DMS53 treated with DMSO at 0.1 percent for 48 hours (cell line): ENCODE measurements around the gene SCN2B.

Experiments used
- DNase-seq: peaks from one replicate; lab custom pipeline; 2025; ENCODE audit not compliant: unreplicated experiment; lab: John Stamatoyannopoulos, UW

The SCN2B gene, protein sequence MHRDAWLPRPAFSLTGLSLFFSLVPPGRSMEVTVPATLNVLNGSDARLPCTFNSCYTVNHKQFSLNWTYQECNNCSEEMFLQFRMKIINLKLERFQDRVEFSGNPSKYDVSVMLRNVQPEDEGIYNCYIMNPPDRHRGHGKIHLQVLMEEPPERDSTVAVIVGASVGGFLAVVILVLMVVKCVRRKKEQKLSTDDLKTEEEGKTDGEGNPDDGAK

DNA sequence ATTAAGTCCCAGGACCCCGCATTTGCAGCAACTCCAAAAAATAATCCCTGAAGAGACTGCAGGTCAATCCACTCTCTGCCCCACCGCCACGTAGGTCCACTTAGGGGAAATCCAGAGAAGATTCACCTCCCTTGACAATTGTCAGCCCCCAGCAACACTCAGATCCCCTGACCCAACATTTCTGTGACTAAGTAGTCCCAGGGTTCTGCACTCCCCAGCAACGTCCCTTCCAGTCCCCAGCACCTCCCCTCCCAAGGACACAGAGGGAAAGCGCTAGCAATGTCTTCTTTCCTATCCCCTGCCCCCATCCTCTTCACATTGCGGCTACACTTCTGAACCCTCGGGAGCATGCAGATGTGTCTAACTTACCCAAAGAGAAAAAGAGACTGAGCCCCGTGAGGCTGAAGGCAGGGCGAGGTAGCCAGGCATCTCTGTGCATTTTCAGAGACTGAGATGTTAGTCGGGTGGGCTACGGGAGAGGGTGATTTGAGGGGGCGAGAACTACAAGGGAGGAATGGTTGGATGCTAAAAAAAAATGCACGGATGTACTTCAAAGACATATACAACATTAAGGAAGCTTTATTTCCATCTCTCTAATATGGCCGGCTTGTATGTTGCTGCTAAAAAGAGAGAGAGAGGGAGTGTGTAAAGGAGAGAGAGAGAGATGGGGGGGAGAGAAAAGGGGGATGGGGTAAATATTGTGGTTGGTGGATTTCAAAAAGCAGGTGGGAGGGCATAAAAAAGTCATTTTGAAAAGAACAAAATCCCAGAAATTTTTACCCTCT lies at the start of gene SCN2B:
Gene SCN2B, minus strand, starts transcription at position 647 of the 785 bp plus-strand sequence. Its CDS starts 208 bp downstream, at position 439.
- DNase-seq: no peak

DNA sequence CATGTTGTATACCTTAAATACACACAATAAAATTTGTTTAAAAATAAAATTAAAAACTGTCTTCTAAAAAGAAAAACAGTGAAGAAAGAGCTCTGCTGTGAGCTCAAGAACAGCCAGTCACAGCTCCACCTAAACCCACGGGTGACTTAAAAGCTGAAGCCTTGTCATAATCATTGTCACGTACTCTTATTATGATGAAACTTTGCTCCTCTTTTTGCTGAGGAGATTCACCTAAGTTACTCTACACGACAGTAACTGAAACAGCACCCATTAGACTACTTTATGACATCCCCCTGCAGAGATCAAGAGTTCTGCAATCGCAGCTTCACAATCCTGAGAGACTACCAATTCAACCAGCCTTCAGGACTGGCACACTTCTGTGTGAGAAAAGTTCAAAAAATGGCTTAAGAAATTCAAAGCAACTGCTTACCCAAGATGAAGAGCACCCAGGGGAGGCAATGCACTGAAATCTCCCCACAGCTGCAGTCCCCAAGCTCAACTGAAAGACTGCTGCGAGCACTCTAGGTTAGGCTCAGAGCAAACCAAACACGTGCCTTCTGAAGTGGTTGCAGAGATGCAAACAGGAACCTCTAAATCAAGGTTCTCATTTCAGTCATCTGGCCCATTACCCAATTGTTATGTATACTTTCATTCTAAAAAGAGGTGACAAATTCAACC lies 48.2 kb upstream of the SCN2B start, which contains the start of gene JAML:
Gene JAML, minus strand, starts transcription at position 501 of the 678 bp plus-strand sequence. CDS start 10,145 bp downstream, outside the sequence.
- no peak for DNase-seq

DNA sequence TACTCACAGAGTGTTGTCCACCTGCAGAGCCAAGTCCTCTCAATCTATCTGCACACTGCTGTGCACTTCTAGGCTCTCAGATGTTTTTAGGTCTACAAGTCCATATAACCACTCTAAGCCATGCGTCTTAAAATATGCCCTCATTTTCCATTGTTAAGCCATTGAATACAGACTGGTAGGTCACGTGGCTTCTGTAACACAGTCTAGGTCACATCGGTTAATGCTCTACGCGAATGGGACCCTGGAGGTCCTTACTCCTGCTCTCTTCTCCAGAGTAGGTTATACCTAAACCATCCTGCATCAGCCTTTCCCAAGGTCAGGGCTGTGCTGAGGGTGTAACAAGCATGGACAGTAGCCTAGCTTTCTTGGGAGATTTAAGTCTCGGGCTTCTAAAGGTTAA lies 47.6 kb upstream of the SCN2B start:
- no peak for DNase-seq

DNA sequence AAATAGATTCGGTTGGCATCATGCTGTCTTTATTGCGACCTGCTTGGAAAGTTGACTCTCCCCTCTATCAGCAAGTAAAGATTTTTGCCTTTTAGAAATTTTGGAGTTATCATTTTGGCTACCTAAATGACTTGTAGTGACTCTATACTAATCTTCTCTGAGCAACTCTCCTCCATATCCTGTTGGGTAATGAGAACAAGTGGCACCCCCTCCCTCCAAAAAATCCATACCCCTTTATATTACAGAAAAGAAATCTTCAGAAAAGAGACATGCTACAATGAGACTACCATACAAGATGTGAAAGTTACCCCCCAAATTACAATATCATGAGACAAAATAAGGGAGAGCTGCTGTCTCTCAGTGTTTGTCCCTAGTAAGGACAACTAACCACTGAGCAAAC lies 47.1 kb upstream of the SCN2B start:
- DNase-seq: no peak

DNA sequence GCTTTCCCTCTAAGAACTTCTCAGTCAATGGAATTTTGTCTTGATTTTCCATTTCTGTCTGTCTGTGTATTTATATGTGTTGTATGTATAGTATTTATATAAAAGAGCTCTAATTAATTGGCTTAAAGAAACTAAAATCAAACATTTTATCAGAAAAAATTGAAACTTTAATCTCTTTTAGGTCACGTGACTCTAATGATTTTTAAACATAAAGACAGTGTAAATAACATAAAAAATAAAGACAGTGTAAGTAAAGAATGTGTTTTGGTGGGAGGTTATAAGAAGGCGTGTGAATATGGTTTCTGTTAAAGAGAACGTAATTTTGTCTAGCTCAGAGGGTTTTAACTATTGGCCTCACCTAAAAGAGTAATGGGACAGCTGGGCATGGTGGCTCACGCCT lies 46.0 kb upstream of the SCN2B start:
- DNase-seq: no peak

DNA sequence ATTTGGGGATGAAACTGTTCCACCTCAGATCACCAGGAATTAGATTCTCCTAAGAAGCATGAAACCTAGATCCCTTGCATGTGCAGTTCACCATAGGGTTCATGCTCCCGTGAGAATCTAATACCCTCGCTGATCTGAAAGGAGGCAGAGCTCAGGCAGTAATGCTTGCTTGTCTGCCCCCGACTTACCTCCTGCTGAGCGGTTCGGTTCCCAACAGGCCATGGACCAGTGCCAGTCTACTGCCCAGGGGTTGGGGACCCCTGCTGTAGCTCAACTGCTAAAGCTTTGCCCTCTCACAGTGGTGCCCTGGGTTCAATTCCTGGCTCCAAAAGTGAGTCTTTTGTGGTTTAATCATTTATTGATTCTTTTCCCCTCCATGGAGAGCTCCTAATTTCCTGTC lies 45.0 kb upstream of the SCN2B start:
- DNase-seq: no peak

DNA sequence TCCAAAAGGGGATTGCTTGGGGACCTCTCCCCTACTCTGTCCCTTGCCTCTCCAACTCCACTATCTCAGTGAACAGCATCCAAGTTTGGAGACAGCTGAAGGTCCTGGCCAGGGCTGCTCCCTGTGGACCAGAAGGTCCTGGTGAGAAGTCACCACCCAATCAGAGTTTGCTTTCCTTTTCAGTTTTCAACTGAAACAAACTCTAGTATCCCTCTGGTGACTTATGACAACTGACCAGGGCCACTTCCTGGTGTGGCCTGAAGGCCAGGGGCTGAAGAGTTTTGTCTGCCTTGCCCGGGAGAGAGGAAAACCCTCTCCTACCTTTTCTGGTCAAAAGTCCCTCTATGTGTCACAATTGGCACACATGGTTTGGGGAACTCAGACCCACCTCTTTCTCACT lies 43.3 kb upstream of the SCN2B start:
- no peak for DNase-seq

DNA sequence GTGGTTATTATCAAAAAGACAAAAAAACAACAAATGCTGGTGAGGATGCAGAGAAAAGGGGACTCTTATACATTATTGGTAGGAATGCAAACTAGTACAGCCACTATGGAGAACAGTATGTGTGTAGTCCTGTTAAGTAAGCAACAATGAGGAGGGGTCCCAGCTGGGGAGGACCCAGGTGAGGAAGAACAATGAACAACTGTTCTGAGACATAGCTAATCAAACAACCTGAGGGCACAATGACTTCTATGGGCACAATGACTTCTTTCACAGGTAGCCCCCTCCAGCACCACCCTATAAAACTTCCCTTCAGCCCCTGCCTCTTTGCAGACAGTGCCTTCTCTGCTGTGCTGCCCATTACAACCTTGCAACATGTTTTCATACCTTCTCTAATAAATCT lies 42.8 kb upstream of the SCN2B start:
- no peak for DNase-seq

DNA sequence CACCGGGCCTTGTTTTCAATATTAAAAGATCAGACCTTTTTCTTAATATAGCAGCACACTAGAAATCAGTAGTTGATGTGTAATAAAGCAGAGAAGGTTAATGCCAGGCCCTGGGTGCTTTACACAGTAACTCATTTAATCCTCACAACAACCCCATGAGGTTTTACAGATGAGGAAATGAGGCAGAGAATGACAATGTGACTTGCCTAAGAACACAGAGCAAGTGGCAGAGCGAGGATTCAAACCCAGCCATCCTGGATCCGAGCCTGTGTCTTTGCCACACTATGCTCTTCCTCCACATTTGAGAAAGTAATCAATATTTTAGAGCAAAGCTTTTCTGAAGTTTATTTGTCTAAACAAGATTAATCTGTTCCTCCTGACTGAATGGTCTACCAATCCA lies 41.1 kb upstream of the SCN2B start:
- DNase-seq: no peak

DNA sequence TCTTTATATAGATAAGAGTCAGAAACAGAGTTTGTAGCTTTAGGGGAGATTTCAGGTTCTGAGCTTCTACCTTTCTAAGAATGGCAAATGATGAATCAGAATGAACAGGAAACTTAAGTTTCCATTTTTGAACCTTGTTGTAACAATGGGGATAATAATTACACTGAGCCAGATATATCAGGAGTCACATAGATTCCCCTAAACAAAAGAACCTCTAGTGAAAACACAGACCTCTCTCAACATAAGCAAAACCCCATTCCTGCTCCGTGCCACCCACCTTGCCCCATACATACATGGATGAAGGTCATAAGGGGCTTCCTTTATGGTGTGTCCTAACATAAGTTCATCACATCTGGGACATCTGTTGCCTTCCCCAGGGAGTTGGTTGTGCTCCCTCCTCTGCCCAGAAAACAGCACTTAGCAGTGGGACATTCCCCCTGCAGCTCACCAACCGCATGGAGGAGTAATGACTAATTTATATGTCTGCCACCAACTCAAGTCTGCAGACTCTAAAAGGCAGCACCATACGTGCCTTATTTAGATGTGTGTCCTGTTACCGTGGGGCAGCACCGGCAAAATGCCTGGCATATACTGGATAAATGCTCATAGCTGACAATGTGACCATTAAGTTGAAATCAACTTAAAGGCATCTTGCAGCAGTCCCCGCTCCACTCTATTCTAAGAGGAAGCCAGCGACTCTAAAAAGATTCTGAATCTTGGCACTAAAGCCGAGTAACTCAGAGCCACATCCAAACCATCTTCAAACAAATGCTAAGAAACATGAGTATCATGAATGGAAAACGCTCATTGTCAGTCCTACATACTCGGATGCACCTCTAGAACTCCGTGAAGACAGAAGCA lies 40.4 kb upstream of the SCN2B start:
- no peak for DNase-seq

DNA sequence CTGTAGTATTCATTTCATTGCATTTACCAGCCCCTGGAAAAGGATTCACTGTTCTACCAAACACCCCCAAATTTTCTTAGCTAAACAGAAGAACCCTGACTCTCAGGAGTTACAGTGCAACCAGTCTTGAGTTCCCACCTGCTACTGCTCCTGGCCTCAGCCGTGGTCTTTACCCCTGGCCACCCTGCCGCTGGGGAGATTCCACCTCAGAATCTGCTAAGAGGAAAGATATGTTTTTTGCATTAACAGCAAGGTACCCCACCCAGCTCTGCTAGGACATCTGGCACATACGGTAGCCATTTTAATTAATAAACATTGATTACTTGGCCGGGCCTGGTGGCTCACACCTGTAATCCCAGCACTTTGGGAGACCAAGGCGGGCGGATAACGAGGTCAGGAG lies 39.3 kb upstream of the SCN2B start:
- no peak for DNase-seq

DNA sequence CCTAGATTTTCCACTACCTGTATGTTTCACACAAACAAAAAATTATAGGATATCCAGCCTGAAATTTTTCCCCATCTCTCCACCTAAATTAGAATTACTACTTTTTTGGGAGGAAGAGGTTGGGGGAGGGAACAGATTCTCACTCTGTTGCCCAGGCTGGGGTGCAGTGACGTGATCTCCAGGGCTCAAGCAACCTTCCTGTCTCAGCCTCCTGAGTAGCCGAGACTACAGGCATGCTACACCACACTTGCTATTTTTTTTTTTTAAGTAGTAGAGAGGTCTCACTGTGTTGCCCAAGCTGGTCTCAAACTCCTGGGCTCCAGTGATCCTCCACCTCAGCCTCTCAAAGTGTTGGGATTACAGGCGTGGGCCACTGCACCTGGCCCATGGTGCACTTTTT lies 38.8 kb upstream of the SCN2B start:
- no peak for DNase-seq

DNA sequence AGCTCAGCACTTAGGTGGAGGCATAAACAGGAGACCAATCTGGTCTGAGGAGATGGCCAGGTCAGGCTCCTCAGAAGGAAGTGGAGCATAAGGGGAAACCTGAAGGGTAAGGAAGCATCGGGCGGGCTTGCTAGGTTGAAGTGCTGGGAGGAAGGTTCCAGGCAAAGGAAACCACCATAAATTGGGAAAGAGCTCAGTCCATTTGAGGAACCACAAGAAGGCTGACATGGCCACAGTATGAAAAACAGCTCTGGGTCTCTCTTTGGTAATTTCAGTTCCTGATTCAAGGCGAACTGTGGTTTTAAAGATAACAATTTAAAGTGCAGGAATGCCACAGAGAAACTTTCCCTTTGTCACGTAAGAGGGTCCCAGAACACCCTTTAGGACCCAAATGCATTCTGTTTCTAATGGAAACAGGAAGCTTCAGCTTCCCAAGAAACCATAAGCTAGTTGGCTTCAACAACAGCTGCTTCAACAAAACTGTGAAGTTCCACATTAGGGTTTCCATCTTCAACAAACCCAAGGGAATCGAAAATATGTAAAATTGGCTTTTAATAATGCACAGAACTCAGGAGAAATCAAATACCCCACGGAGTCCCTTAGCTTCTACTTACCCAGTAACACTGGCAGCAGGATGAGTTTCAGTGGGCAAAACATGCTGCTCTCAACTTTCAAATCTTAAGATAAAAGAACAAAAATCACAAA lies 37.9 kb upstream of the SCN2B start:
- no peak for DNase-seq

DNA sequence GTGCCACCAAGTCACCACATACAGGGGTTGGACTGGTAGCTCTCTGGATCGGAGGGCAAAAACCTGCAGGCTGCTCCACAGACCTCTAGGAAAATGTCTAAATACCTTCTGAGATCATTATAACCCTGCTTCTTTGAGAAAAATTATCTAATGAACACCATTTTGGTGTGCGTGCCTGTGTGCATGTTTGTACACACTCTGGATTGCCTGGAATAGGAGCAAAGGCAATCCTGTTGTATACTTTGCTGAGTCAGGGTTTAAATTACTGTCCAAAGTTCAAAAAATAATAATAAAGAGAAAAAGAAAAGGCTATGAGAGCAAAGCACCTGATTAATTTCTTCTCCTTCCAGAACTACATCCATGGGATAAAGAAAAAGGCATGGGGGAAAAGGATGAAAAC lies 37.3 kb upstream of the SCN2B start:
- no peak for DNase-seq

DNA sequence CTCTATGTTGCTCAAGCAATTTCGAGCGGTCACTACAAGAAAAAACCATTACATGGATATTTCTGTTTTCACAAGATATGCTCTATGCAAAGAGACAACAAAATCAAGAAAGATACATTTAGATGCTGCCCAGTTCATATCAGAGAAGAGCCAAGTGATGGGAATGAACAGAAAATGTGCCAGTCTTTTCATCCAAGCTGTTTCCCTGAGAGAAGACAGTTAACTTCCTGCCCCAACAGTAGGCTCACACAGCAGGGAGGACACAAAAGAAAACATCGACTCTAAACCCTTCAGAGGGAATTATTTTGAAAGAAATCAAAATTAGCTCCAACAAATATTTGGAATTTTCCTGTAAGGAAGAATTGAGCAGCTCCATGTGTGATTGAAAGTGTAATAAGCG lies 36.8 kb upstream of the SCN2B start:
- DNase-seq: no peak

DNA sequence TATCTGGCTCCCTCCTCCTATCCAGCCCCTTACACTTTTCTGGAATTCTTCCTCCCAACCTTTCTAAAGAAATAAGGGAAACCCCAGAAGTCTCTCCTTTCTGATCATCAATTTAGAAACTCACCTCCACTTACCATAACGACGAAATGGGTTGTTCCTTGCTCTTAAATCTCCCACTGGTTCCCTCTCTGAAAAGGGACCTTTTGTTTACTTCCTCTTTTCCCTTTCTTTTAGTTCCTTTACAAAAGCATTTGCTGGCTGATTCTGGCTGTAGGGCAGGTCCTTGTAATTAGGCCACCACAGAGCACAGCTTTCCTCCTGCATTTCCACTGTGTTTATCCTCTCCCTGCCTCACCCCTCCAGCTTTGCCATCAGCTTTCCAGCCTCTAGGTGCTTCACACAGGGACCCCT lies 36.3 kb upstream of the SCN2B start:
- DNase-seq: no peak

DNA sequence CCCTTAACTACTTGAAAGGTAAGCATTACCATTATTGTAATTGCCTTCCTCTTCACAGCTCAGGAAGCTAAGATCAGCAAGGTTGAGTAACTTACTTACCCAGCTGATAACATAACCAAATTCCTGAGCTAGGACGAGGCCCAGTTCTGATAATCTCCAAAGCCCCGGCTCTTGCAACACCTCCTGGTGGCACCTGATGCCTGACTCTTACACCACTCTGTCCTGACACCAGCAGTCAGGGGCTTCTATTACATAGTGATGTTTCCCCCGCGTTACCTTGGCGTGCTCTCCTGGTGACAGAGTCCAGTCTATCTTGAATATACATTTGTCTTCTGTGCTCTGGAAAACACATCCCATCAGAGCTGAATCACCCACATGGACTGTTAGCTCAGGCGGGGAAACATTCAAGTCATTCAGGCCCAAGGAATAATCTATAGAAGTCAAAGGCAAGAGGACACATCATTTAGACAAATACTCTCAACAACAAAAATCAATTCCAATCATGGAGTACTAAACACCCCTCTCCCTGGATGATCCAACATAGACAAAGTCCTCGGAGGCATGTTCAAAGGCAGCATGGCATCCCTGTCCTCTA lies 35.8 kb upstream of the SCN2B start:
- no peak for DNase-seq

DNA sequence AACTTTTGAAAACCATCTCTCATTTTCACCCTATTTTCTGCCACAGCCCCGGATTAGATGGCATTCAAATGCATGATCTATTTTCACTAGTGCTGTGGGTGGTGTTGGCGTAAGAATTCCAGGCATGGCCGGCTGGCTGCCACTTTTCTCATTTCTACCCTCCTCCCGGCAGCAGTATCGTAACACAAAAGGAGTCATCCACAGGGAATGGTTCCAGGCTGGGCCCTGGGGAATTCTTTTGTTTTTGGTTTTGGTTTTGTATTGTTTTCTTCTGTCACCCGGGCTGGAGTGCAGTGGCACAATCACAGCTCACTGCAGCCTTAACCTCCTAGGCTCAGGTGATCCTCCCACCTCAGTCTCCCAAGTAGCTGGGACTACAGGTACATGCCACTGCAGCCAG lies 34.6 kb upstream of the SCN2B start:
- DNase-seq: no peak

DNA sequence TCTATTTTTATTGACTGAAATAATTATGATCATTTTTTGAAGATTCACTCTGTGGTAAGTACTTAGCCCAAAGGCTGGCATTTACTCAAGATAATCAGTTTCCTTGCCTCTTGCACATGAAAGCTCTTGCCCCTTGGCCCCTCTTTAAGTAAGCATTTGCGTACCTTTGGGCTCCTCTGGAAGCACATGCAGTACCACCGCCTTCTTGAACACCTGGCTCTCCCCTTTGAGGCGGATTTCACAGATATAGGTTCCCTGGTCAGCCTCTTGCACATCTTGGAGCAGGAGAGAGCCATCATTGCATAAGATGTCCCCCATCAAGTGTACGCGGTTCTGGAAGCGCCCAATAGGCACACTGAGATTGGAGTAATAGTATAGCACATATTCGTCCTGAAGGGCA lies 33.9 kb upstream of the SCN2B start:
- no peak for DNase-seq

DNA sequence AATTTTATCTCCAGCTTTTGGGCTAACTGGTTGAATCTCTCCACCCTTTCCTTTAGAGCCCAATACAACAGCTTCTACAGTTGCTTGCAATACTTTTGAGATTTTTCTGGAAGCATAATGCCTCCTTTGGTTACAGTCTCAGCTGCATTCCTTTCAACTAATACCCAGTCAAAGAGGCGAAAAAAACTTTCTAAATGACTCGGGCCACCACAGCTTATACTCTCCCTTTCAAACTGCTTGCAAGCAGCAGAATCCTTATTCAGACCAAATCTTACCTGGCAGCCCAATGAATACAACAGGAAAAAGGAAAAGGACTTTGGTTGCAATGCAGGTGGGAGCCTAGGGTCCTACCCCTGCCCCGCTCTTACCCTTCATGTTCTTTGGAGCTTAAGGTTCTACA lies 32.6 kb upstream of the SCN2B start:
- no peak for DNase-seq
